Urothelium cell line (cell line): Measurements from ENCODE around the gene GTSF1L.

ENCODE experiments used
- DNase-seq: peaks from one replicate; pipeline ENCODE4 v3.0.0; 2011; ENCODE audit warnings: low spot score, mixed read lengths
- FAIRE-seq: peaks from 2 replicates; lab custom pipeline; 2011; peaks lifted over from hg19 to GRCh38; lab: Jason Lieb, UNC

The GTSF1L gene

GRCh38 chr20:43676368-43676767, 50.4 kb downstream of the GTSF1L start:
- no peak for DNase-seq
- no peak for FAIRE-seq
